IPS-20b (cell line): ENCODE results near the gene SUN3.
A peak's percentile ranks its signal among the peaks of the same experiment; 100 is the strongest.

Experiments used
- H3K27ac ChIP-seq: one replicate; pipeline ENCODE4 v1.5.1; 2013; ENCODE audit warnings: low read length
- H3K27me3 ChIP-seq: 2 replicates; pipeline ENCODE4 v1.6.1; 2013; ENCODE audit warnings: mild to moderate bottlenecking, low read length, inconsistent platforms; ENCODE audit not compliant: insufficient read depth
- H3K36me3 ChIP-seq: 2 replicates; pipeline ENCODE4 v1.6.1; 2013; ENCODE audit warnings: low read depth, mild to moderate bottlenecking, inconsistent platforms, low read length, moderate library complexity; ENCODE audit not compliant: insufficient read depth
- H3K4me1 ChIP-seq: 2 replicates; pipeline ENCODE4 v1.6.1; 2013; ENCODE audit warnings: mild to moderate bottlenecking, control low read depth, inconsistent platforms, low read length, moderate library complexity; ENCODE audit not compliant: insufficient read depth
- H3K4me3 ChIP-seq: 2 replicates; pipeline ENCODE4 v1.5.1; 2013; ENCODE audit warnings: mild to moderate bottlenecking, low read length, inconsistent platforms
- H3K9ac ChIP-seq: 2 replicates; pipeline ENCODE4 v1.6.1; 2013; ENCODE audit warnings: low read depth, mild to moderate bottlenecking, inconsistent platforms, low read length, moderate library complexity
- H3K9me3 ChIP-seq: 2 replicates; pipeline ENCODE4 v1.6.1; 2013; ENCODE audit warnings: mild to moderate bottlenecking, low read depth, low read length, inconsistent platforms; ENCODE audit not compliant: insufficient read depth

The SUN3 gene

DNA sequence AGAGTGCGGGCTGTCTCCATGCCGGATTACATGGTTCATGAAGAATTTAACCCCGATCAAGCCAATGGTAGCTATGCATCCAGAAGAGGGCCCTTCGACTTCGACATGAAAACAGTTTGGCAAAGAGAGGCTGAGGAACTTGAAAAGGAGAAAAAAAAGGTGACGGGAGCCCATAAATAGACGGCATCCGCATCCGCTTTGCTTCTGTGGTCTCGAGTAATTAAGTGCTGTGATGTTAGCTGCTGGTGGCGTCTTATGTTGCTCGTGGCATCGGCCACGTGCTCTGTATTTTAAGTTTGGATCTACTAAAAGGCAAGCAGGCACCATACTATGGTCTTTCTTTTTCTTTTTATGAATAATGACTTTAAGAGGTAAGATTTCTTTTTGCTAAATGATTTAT is 17.6 kb upstream of the SUN3 start:
- no peak overlapping the region for H3K9ac ChIP-seq
- no peaks in the 10 kb centered on the region for H3K9me3 ChIP-seq
- H3K27me3 ChIP-seq, result no peaks in the 10 kb centered on the region
- H3K4me3 ChIP-seq, result no peak overlapping the region
- peaks cover 4% of the 10 kb centered on the region; the same call in 1 of the 2 replicates for H3K4me1 ChIP-seq
- H3K27ac ChIP-seq, result no peak overlapping the region
- H3K36me3 ChIP-seq, result no peaks in the 10 kb centered on the region

DNA sequence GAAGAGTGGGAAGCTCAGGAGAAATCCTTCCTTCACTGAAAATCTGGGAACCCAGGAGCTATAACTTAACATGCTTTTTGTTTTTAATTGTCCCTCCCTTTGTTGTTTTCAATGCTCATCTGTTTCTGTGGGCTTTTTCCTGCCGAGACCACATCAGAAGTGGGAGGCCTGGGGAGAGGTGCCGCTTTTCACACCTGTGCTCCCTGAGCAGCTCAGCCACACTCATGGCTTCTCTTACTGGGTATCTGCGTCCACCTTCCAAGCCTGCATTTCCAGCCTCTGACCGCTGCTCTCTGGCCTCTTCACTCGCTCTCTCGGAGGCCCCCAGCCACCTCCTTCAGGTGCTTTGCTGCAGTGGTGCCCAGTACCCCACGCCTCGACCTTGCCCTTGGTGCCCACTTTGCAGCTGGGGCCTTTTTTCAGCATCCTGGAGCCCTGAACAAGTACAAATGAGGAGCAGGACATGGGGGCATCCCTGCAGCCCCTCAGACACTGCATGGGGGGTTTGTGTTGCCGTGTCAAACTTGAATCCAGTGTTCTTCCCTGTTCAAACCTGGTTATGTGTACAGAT is 16.4 kb upstream of the SUN3 start:
- no peaks in the 10 kb centered on the region for H3K9me3 ChIP-seq
- H3K4me3 ChIP-seq, result no peak overlapping the region
- H3K9ac ChIP-seq, result no peak overlapping the region
- no peaks in the 10 kb centered on the region for H3K36me3 ChIP-seq
- no peaks in the 10 kb centered on the region for H3K27me3 ChIP-seq
- H3K27ac ChIP-seq, result no peak overlapping the region
- peaks cover 14% of the 10 kb centered on the region; the same call in 1 of the 2 replicates for H3K4me1 ChIP-seq

DNA sequence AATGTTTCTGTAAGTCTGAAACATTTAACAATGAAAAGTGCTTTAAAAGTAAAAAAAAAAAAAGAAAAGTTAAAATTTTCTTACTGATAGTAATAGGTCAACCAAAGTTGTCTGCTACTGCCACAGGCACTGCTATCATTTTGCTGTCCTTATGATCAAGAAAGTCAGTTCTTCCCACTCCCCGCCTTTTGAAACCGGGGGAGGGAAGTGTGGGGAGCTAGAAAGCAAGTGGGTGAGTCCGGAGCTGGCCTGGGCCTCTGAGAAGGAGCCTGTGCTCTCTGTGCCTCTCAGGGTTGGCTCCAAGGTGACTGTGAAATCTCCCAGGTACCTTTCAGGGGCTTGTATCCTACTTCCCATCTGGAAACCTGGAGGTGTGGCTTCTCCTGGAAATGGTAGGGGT is 13.7 kb upstream of the SUN3 start:
- no peak overlapping the region for H3K4me3 ChIP-seq
- no peaks in the 10 kb centered on the region for H3K36me3 ChIP-seq
- no peak overlapping the region for H3K27ac ChIP-seq
- no peak overlapping the region for H3K9ac ChIP-seq
- no peaks in the 10 kb centered on the region for H3K9me3 ChIP-seq
- peaks cover 38% of the 10 kb centered on the region for H3K4me1 ChIP-seq
- peaks cover 5% of the 10 kb centered on the region; the same call in 1 of the 2 replicates for H3K27me3 ChIP-seq

DNA sequence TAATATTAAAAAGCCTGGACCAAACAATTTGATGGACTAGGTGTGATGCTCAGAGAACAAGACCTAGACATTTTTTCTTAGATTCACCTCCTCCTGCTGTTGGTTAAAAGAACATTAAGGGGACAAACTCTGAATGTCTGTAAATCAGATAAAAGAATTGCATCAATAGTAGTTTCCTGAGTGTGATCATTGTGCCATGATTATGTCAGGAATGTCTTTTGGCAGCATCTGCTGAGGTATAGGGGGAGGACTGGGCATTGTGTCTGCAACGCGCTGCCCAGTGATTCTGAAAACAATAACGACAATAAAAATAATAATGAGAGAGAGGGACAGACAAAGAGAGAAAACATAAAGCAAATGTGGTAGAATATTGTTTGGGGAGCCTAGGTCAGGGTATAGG is 13.3 kb upstream of the SUN3 start:
- no peaks in the 10 kb centered on the region for H3K9me3 ChIP-seq
- H3K36me3 ChIP-seq, result no peaks in the 10 kb centered on the region
- no peak overlapping the region for H3K4me3 ChIP-seq
- peaks cover 38% of the 10 kb centered on the region for H3K4me1 ChIP-seq
- H3K9ac ChIP-seq, result no peak overlapping the region
- no peak overlapping the region for H3K27ac ChIP-seq
- H3K27me3 ChIP-seq, result peaks cover 9% of the 10 kb centered on the region

DNA sequence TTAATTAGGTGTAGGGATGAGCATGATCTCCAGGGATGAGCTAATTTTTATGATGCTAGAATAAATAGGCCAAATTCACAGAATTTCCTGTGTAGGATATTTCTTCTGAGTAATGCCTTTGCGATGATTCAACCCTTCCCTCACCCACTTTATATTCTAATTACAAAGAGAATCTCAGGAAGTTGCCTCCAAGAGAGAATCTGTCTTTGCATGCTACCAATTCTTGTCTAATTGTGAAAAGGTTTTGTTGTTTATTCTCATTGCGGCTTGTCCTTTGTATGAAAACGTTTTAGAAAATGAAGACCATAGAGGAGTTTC is 12.7 kb upstream of the SUN3 start:
- H3K4me1 ChIP-seq, result peaks cover 38% of the 10 kb centered on the region
- H3K27ac ChIP-seq, result no peak overlapping the region
- no peak overlapping the region for H3K4me3 ChIP-seq
- H3K9me3 ChIP-seq, result no peaks in the 10 kb centered on the region
- H3K27me3 ChIP-seq, result peaks cover 15% of the 10 kb centered on the region
- H3K36me3 ChIP-seq, result no peaks in the 10 kb centered on the region
- H3K9ac ChIP-seq, result no peak overlapping the region

DNA sequence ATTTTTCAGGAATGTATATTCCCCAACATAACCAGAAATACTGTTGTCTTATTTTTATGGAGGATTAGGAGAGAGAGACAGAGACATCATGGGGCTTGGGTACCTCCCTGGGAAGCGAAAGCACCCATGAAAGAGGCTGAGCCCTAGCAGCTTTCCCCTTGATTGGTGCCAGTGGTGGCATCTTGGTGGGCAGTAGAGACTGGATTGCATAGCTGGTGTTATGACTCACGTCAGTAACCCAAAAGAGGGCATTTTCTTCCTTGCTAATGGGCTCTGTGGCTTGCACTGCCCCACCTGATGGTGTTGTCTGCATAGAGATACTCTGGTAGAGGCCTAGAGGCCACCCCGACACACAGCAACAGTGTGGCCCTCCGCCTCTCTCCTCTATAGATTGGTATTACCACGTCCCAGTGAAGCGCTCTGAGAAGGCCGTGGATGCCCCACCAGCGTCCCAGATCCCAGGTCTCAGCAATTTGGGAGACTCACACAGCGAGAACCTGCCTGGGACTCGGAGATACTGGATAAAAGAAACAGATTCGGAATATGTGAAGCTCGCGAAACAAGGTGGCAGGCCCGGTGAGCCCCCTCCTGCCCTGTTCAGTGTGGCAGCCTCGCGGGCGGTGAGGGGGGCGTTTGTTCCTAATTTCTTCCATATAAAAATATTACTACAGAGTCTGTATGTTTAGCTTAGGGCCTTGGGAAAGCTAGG is 12.2 kb upstream of the SUN3 start:
- no peaks in the 10 kb centered on the region for H3K9me3 ChIP-seq
- H3K36me3 ChIP-seq, result no peaks in the 10 kb centered on the region
- peaks cover 20% of the 10 kb centered on the region for H3K27me3 ChIP-seq
- no peak overlapping the region for H3K4me3 ChIP-seq
- H3K27ac ChIP-seq, result no peak overlapping the region
- H3K9ac ChIP-seq, result no peak overlapping the region
- peaks cover 38% of the 10 kb centered on the region for H3K4me1 ChIP-seq

DNA sequence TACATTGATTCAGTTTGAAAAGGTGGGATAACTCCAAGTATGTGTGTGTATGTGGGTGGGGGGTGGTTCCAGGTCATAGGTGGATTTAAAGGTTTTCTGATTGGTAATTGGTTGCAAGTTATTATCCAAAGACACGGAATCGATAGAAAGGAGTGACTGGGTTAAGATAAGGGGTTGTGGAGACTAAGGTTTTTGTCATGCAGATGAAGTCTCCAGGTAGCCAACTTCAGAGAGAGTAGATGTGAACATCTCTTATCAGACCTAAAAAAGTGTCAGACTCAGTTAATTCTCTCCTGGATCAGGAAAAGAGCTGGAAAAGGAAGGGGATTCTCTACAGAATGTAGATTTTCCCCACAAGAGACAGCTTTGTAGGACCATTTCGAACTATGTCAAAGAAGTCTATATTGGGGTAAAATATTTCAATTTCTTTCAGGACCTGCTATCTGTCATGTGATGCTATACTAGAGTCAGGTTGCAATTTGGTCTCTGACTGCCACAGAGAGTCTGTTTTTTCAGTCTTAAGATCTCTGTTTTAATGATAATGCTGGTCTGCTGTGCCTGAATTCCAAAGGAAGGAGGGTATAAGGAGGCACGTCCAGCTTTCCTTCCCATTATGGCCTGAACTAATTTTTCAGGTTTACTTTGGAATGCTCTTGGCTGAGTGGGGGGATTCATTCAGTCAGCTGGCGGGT is 10.1 kb upstream of the SUN3 start:
- Histone ChIP-seq H3K9me3 (no peaks in the 10 kb centered on the region), H3K9ac (no peak overlapping the region), H3K4me1 (peaks cover 38% of the 10 kb centered on the region), H3K36me3 (no peaks in the 10 kb centered on the region), H3K4me3 (peak overlapping the region; percentile 50), H3K27ac (peak overlapping the region; percentile 7), H3K27me3 (peaks cover 38% of the 10 kb centered on the region)

DNA sequence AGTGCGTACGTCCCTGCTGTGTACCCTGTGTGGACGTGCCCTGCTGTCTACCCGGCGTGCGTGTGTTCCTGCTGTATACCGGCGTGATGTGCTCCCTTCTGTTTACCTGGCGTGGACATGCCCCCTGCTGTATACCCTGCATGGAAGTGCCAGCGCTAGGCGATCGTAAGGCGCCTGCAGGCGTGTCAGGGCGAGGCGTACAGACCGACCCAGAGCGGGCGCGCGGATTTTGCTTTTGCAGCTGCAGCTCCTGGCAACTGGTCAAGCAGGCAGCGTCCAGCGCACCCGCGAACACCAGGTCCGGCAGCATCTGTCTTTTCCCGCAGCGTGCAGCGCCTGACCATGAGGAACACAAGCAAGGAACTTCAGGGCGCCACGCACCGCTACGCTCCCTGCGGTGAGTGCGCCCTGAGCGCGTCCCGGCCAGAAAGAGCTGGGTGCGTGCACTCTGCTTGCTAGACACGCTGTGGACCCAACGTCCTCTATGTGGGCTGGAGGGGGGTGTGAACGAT is 7.1 kb upstream of the SUN3 start:
- no peak overlapping the region for H3K9ac ChIP-seq
- H3K27me3 ChIP-seq, result peaks cover 54% of the 10 kb centered on the region

DNA sequence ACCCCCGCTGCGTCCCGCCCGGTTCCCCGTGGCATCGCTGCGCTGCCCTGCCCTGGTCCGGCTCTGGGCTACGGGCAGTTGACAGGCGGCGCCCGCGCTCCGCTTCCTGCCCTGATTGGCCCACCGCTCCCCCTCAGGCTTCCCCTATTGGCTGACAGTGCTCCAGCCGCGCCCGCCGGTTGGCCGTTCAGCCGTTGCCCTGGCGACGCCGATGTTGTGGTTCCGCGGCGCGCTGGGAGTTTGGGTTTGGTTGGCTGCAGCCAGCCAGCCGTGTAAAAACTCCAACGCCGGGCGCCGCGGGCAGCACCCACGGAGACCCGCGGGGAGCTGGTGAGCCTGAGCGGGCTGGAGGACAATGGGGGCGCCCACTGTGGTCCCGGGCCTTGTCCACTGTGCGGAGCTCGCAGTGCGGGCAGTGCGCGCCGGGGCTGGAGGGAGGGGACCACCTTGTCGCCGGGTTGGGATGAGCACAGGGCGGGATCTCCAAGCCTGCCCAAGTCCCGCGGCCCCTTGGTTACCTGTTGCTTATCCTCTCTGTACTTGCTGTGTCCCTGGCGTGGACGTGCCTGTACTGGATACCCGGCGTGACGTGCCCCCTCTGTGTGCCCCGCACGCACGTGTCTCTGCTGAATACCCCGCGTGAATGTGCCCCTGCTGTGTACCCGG is 6.5 kb upstream of the SUN3 start, which contains the start of gene C7orf57:
TSS of gene C7orf57 (plus strand) at position 243 of the 666 bp plus-strand sequence. CDS start 766 bp downstream, outside the sequence.
- no peaks in the 10 kb centered on the region for H3K9me3 ChIP-seq
- H3K9ac ChIP-seq, result no peak within 1 kb of the TSS
- H3K36me3 ChIP-seq, result no peaks in the 10 kb centered on the region
- peak within 1 kb of the TSS; percentile 81 for H3K4me3 ChIP-seq
- H3K4me1 ChIP-seq, result peaks cover 25% of the 10 kb centered on the region
- no peak within 1 kb of the TSS for H3K27ac ChIP-seq
- peaks cover 54% of the 10 kb centered on the region for H3K27me3 ChIP-seq

More for the DNA sequence above, 7.1 kb upstream of the SUN3 start:
- H3K4me1 ChIP-seq, result peaks cover 31% of the 10 kb centered on the region
- H3K4me3 ChIP-seq, result peak overlapping the region; percentile 81
- H3K9me3 ChIP-seq, result no peaks in the 10 kb centered on the region
- no peak overlapping the region for H3K27ac ChIP-seq
- H3K36me3 ChIP-seq, result no peaks in the 10 kb centered on the region

DNA sequence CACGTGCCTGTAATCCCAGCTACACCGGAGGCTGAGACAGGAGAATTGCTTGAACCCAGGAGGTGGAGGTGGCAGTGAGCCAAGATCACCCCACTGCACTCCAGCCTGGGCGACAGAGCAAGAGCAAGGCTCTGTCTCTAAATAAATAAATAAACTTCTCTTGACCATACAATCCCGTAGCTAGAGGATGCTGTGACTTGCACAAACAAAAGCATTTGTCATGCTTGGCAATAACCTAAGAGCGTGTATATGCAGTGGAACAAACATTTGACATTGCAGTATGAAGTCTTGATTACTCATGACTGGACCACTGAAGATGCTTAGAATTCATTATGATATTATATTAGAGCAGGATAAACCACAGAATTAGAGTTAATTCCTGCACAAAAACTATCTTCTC is 5.0 kb upstream of the SUN3 start:
- Histone ChIP-seq H3K36me3 (no peaks in the 10 kb centered on the region), H3K4me1 (peaks cover 10% of the 10 kb centered on the region; the same call in 1 of the 2 replicates), H3K9ac (no peak overlapping the region), H3K4me3 (no peak overlapping the region), H3K27ac (no peak overlapping the region), H3K27me3 (peaks cover 54% of the 10 kb centered on the region), H3K9me3 (no peaks in the 10 kb centered on the region)

DNA sequence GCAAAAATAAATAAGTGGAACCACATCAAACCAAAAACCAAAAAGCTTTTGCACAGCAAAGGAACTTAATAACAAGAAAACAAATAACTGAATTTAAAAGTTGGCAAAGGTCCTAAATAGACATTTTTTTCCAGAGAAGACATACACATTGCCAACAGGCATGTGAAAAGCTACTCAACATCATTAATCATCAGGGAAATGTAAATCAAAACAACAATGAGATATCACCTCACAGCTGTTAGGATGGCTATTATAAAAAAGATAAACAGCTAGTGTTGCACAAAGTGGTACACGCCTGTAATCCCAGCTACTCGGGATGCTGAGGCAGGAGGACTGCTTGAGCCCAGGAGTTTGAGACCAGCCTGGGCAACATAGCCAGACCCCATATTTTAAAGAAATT is 2.2 kb upstream of the SUN3 start:
- no peak overlapping the region for H3K4me3 ChIP-seq
- H3K4me1 ChIP-seq, result no peaks in the 10 kb centered on the region
- H3K36me3 ChIP-seq, result no peaks in the 10 kb centered on the region
- H3K27me3 ChIP-seq, result peaks cover 34% of the 10 kb centered on the region
- H3K9ac ChIP-seq, result no peak overlapping the region
- H3K27ac ChIP-seq, result no peak overlapping the region
- H3K9me3 ChIP-seq, result no peaks in the 10 kb centered on the region
